ENCODE data around the gene SERTAD3.

- TF ChIP-seq, protein P1, sequence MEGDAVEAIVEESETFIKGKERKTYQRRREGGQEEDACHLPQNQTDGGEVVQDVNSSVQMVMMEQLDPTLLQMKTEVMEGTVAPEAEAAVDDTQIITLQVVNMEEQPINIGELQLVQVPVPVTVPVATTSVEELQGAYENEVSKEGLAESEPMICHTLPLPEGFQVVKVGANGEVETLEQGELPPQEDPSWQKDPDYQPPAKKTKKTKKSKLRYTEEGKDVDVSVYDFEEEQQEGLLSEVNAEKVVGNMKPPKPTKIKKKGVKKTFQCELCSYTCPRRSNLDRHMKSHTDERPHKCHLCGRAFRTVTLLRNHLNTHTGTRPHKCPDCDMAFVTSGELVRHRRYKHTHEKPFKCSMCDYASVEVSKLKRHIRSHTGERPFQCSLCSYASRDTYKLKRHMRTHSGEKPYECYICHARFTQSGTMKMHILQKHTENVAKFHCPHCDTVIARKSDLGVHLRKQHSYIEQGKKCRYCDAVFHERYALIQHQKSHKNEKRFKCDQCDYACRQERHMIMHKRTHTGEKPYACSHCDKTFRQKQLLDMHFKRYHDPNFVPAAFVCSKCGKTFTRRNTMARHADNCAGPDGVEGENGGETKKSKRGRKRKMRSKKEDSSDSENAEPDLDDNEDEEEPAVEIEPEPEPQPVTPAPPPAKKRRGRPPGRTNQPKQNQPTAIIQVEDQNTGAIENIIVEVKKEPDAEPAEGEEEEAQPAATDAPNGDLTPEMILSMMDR (IDR thresholded peaks at IDR 0.05), result no peak
- no peak for TF ChIP-seq POLR2A (IDR thresholded peaks at IDR 0.05)
Measured at GRCh38 chr19:40394816-40395210, 49.3 kb downstream of the SERTAD3 start.
